Dedifferentiated amniotic fluid mesenchymal stem cell (primary cell): ENCODE data around the gene CCDC85A.
"Not testable (repeated sequence)": the region's sequence is repeated elsewhere in the genome, so short reads cannot be mapped to it uniquely, and the experiment has no call there.

Experiments used
- DNase-seq: peaks from one replicate; pipeline ENCODE4 v3.0.0-alpha.2; 2016; ENCODE audit errors: extremely low spot score

Gene CCDC85A

GRCh38 chr2:56183643-56184499 is at the start of gene CCDC85A:
Gene CCDC85A, plus strand, starts transcription at chr2:56183990. Its CDS starts 635 bp downstream, at chr2:56184625.
- peak; percentile 77 for DNase-seq

GRCh38 chr2:56134861-56135260 is 48.9 kb upstream of the CCDC85A start:
- no peak for DNase-seq

GRCh38 chr2:56142497-56143061 is 41.2 kb upstream of the CCDC85A start:
- not testable (repeated sequence) for DNase-seq

GRCh38 chr2:56147907-56148306 is 35.9 kb upstream of the CCDC85A start:
- DNase-seq, result no peak

GRCh38 chr2:56148825-56149224 is 35.0 kb upstream of the CCDC85A start:
- no peak for DNase-seq

GRCh38 chr2:56151841-56152240 is 31.9 kb upstream of the CCDC85A start:
- no peak for DNase-seq

- DNase-seq, result no peak
These were observed 28.6 kb upstream of the CCDC85A start for GRCh38 chr2:56155188-56155587.

GRCh38 chr2:56159875-56160274 is 23.9 kb upstream of the CCDC85A start:
- DNase-seq, result not testable (repeated sequence)

GRCh38 chr2:56167616-56168562 is 15.9 kb upstream of the CCDC85A start:
- peak; percentile 42 for DNase-seq

- DNase-seq, result no peak
These were observed 14.3 kb upstream of the CCDC85A start for GRCh38 chr2:56169521-56169920.

- DNase-seq, result no peak
These were observed 13.3 kb upstream of the CCDC85A start for GRCh38 chr2:56170504-56170903.

- DNase-seq, result peak; percentile 32
These were observed 12.8 kb upstream of the CCDC85A start for GRCh38 chr2:56170988-56171387.

- DNase-seq, result no peak
These were observed 8.0 kb upstream of the CCDC85A start for GRCh38 chr2:56175779-56176178.

- no peak for DNase-seq
These were observed 6.2 kb upstream of the CCDC85A start for GRCh38 chr2:56177420-56178220.

- no peak for DNase-seq
These were observed 3.9 kb upstream of the CCDC85A start for GRCh38 chr2:56179931-56180330.

GRCh38 chr2:56182420-56182819 is 1.4 kb upstream of the CCDC85A start:
- no peak for DNase-seq

- DNase-seq, result no peak
These were observed 766 bp downstream of the CCDC85A start for GRCh38 chr2:56184500-56185011.

- no peak for DNase-seq
These were observed 1.4 kb downstream of the CCDC85A start for GRCh38 chr2:56185101-56185581.

GRCh38 chr2:56185582-56186046 is 1.8 kb downstream of the CCDC85A start:
- peak; percentile 68 for DNase-seq

GRCh38 chr2:56191617-56192016 is 7.8 kb downstream of the CCDC85A start:
- peak; percentile 33 for DNase-seq
